ENCODE results near the gene PMM2.
"Not testable (repeated sequence)": the region's sequence is repeated elsewhere in the genome, so short reads cannot be mapped to it uniquely, and the experiment has no call there.

Gene PMM2

GRCh38 chr16:8818504-8819270 is 21.0 kb downstream of the PMM2 start:
- DNase-seq (ENCODE audit: low read depth in 2 of 2), result no peak

- DNase-seq (ENCODE audit: low read depth in 2 of 2), result no peak
These were observed 21.9 kb downstream of the PMM2 start for GRCh38 chr16:8819411-8820034.

GRCh38 chr16:8822403-8822802 is 24.8 kb downstream of the PMM2 start:
- no peak for DNase-seq (ENCODE audit: low read depth in 2 of 2)

GRCh38 chr16:8826278-8826879 is 28.7 kb downstream of the PMM2 start:
- no peak for DNase-seq (ENCODE audit: low read depth in 2 of 2)

GRCh38 chr16:8828541-8829165 is 31.0 kb downstream of the PMM2 start:
- no peak for DNase-seq (ENCODE audit: low read depth in 2 of 2)

- no peak for DNase-seq (ENCODE audit: low read depth in 2 of 2)
These were observed 33.8 kb downstream of the PMM2 start for GRCh38 chr16:8831450-8831849.

GRCh38 chr16:8831871-8832716 is 34.5 kb downstream of the PMM2 start:
- DNase-seq (ENCODE audit: low read depth in 2 of 2), result no peak

- DNase-seq (ENCODE audit: low read depth in 2 of 2), result no peak
These were observed 35.1 kb downstream of the PMM2 start for GRCh38 chr16:8832717-8833105.

- not testable (repeated sequence) for DNase-seq (ENCODE audit: low read depth in 2 of 2)
These were observed 39.2 kb downstream of the PMM2 start for GRCh38 chr16:8836797-8837196.

- DNase-seq (ENCODE audit: low read depth in 2 of 2), result not testable (repeated sequence)
These were observed 40.0 kb downstream of the PMM2 start for GRCh38 chr16:8837594-8837993.

- not testable (repeated sequence) for DNase-seq (ENCODE audit: low read depth in 2 of 2)
These were observed 44.4 kb downstream of the PMM2 start for GRCh38 chr16:8842016-8842415.

- DNase-seq (ENCODE audit: low read depth in 2 of 2), result not testable (repeated sequence)
These were observed 45.7 kb downstream of the PMM2 start for GRCh38 chr16:8843296-8843695.

GRCh38 chr16:8845699-8846298 is 48.2 kb downstream of the PMM2 start:
- DNase-seq (ENCODE audit: low read depth in 2 of 2), result no peak

GRCh38 chr16:8846401-8846932 is 48.8 kb downstream of the PMM2 start:
- DNase-seq (ENCODE audit: low read depth in 2 of 2), result no peak

GRCh38 chr16:8847145-8847544 is 49.5 kb downstream of the PMM2 start:
- DNase-seq (ENCODE audit: low read depth in 2 of 2), result no peak

- DNase-seq (ENCODE audit: low read depth in 2 of 2), result no peak
These were observed 50.0 kb downstream of the PMM2 start for GRCh38 chr16:8847623-8848022.

- DNase-seq (ENCODE audit: low read depth in 2 of 2), result no peak
These were observed 50.7 kb downstream of the PMM2 start for GRCh38 chr16:8848231-8848938.

- no peak for DNase-seq (ENCODE audit: low read depth in 2 of 2)
These were observed 51.3 kb downstream of the PMM2 start for GRCh38 chr16:8848939-8849391.

GRCh38 chr16:8849411-8850011 is 51.9 kb downstream of the PMM2 start:
- DNase-seq (ENCODE audit: low read depth in 2 of 2), result no peak
